ENCODE results near the gene DNAJB11.
"Not testable (repeated sequence)": the region's sequence is repeated elsewhere in the genome, so short reads cannot be mapped to it uniquely, and the experiment has no call there.

DNAJB11 gene

DNA sequence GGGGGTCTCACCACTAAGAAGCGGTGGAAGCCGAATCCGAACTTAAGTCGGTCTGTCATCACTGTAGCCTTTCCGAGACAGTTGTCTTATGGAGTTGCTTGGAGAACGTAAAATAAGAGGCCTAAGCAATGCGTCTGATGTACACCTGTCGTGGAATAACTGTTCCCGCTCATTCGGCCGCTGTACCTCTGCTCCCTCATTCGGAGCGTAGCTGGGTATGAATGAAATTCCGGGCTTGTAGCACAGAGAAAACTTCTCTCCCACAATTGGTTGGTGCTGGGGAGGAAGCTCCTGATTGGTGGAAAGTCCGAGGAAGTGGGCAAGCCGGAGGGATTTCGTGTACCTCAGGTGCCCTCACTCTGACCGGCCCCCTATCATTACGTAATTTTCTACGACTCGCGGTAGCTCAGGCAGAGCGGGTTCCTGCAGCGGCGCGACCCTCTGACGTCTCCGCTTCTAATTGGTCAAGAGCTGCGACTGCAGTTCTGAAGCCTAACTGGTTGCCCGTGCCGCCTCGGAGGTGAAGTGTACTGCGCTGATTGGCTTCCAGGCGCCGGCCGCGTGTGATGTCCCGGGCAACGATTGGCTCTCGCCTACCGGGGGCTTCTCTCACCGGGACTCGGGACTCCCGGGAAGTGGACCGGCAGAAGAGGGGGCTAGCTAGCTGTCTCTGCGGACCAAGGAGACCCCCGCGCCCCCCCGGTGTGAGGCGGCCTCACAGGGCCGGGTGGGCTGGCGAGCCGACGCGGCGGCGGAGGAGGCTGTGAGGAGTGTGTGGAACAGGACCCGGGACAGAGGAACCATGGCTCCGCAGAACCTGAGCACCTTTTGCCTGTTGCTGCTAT, at the start of gene DNAJB11:
Gene DNAJB11, plus strand, starts transcription at position 625 of the 845 bp plus-strand sequence. Its CDS starts 178 bp downstream, at position 803.
- DNase-seq = peak; percentile 95 to 98

DNA sequence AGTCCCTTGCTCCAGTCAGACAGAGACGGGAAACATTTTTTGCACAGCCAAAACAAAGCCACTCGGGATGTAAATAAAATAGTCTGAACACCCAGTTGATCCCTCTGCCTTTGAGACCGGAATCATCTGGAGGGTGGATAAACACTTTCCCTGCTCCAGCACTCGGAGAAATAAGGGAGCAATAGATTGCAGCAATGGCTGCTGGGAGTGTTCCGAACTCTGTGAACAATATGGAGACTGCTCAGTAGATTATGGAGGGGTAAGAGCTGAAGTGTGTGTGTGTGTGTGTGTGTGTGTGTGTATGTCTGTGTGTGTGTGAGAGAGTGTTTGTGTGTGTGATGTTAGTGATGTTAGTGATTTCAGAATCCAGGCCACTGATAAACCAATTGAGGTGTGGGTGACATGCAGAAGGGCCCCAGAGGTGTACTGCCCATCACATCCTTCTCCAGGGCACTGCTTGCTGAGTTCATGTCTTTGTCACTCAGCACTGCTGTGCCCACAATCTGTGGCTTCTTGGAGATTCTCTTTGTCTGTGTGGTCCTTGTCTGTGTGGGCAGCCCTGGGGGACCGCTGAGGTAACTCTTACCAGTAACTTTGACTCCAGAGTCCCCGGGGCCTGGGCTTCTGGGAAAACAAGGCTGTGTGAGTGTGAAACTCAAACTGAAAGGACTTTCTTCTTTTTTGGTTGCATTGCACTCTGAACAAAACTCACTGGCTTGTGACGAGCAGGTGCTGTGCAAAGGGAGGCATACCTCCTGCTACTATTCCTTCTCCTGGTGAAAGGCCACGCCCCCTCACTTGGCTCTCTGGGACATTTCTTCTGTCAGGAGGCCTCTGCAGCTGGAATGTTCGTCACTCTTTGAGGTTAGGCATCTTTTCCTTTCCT, 49.3 kb upstream of the DNAJB11 start:
- peak; percentile 80 to 81 for DNase-seq

DNA sequence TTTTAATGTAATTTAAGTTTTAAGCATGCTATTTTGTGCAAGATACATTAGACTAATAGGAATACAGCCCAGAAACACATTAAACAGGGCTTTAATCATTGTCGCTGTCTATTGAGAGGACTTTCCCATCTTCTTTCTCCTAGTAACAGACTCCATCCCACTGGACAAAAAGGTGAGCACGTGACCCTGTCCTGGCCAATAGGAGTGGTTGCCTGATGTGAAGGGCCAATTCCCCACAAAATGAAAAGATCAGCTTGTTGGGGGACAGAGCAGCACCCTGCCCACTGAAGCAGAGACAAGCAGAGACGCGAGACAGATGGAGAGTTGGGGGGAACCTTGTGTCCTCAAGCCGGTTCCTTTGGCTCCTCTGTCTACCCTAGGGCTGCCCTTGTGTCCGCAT, 47.5 kb upstream of the DNAJB11 start:
- DNase-seq = no peak

GRCh38 chr3:186523434-186523833, 47.1 kb upstream of the DNAJB11 start:
- no peak for DNase-seq

DNA sequence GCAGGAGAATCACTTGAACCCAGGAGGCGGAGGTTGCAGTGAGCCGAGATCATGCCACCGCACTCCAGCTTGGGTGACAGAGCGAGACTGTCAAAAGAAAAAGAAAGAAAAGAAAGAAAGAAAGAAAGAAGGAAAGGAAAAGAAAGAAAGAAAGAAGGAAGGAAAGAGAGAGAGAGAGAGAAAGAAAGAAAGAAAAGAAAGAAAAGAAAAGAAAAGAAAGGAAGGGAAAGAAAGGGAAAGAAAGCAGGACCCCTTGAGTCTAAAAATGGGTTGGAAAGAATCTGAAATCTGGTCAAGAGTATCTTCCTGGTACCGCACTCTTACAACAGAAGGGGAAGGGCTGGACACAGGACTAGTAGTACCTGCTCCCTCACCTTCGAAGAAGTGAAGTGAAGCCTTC, 45.9 kb upstream of the DNAJB11 start:
- no peak for DNase-seq

GRCh38 chr3:186525369-186526255, 44.9 kb upstream of the DNAJB11 start:
- DNase-seq = no peak

GRCh38 chr3:186526256-186526606, 44.3 kb upstream of the DNAJB11 start:
- peak in 1 of 2 experiments; percentile 15 for DNase-seq

DNA sequence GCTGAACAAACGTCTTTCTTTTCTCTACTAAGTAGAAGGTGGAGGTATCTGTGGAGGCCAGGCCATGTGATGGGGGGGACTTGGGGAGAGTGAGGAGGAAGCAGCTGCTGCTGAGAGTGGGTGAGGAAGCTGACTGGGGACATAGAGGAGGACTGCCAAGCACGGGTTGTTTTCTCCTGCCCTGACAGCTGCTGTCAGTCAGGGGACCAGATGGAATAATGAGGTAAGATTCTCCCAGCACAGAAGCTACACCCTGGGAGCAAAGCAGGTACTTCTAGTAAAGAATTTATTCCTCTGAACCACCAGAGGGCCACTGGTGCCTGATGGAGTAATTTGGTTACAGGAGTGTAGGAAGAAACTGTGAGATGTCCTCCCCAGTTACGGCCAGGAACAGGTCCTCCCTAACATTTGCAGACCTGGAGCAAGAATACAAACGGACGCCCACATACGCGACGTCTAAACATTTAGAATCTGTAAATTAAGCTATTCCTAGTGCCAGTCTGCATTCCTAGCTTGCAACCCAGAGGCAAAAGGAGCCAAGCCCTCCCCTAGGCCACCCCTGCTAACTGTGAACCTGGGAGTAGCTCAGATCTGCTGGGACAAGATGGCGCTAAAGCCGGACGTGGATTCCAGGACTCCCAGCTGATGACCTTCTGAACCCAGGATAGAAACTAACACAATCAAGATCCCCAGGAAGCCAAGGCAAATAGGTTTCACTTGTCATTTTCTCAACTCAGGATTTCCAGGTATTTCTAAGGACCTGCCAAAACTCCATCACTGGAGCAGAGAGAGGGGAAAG, 41.1 kb upstream of the DNAJB11 start:
- no peak for DNase-seq

DNA sequence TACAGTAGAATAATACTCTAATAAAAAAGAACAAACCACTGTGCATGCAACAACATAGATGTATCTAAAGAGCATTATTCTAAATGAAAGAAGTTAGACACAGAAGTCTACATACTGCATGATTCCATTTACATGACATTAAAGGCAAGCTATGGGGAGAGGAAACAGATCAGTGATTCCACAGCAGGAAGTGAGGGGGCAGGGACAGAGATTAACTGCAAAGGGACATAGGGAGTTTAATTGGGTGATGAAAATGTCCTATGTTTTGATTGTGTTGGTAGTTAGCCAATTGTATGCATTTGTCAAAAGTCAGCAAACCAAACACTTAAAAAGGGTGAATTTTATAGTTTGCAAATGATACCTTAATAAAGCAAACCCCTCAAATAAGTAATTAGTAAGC, 40.1 kb upstream of the DNAJB11 start:
- DNase-seq = no peak

DNA sequence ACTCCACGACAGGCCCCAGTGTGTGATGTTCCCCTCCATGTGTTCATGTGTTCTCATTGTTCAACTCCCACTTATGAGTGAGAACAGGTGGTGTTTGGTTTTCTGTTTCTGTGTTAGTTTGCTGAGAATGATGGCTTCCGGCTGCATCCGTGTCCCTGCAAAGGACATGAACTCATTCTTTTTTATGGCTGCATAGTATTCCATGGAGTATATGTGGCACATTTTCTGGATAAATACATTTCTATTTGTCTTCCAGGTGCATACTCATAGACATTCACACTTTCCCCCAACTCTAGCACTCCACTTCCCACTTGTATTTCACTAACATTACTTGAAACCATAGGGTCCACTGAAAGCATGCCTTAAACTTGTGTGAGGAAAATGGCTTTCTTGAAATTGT, 38.8 kb upstream of the DNAJB11 start:
- not testable (repeated sequence) for DNase-seq

GRCh38 chr3:186532598-186533072, 37.9 kb upstream of the DNAJB11 start:
- no peak for DNase-seq

- DNase-seq = peak; percentile 68 to 69
Measured at GRCh38 chr3:186534113-186534669, 36.3 kb upstream of the DNAJB11 start.

- DNase-seq = no peak
Measured at GRCh38 chr3:186536883-186537844, 33.4 kb upstream of the DNAJB11 start.

DNA sequence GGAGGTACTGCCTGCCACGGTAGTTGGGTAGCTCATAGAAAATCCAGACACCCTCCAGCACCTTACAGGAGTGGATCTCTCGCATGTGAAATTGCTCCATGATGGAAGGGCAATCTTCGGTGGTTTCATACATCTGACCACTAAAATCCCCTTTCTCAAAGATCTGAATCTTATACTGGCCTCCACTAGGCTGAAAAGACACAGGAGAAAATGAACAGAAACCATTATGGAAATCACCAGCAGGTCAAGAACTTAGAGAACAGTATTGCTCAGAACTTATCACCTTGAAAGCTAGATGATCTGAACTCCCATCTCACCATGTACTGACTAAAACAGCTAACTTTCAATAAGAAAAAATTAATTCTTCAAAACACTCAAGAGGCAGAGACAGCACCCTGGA, 31.7 kb upstream of the DNAJB11 start:
- DNase-seq = no peak

GRCh38 chr3:186540221-186540834, 30.2 kb upstream of the DNAJB11 start:
- peak; percentile 88 to 90 for DNase-seq

- DNase-seq = no peak
Measured at GRCh38 chr3:186540835-186541226, 29.7 kb upstream of the DNAJB11 start.

DNA sequence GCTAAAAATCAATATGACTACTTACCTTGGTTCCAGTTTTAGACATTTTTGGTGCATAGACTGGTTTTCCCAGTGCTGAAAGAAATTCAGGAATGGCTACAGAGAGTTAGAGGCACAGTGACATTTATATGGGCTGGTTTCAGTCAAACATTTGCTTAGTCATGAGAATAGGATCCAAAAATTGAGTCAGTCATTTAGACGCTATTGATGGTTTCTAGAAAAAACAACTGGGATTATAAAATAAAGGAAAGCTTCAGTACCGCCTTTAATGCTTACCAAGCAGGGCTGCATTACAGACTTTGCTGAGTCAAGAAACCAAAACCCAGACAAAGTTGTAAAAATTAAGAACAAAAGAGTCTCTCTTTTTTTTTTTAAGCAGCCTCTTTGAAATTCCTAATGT, 26.2 kb upstream of the DNAJB11 start, which contains the start of gene CRYGS:
Gene CRYGS, minus strand, starts transcription at position 100 of the 400 bp plus-strand sequence. Its CDS starts 54 bp downstream, at position 46.
- no peak for DNase-seq

DNA sequence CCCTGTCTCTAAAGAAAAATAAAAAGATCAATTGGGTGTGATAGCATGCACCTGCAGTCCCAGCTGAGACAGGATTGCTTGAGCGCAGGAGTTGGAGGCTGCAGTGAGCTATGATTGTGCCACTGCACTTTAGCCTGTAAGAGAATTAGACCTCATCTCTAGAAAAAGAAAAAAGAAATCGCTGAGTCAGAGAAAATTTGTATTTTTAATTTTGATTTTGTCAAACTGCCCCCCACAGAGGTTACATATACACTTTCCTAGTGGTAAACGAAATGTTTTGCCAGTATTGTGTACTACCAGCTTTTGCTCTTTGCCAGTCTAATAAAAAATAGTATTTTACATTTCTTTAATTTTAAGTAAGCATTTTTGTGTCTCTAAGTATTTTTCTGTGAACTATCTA, 21.0 kb upstream of the DNAJB11 start:
- no peak for DNase-seq

- no peak for DNase-seq
Measured at GRCh38 chr3:186551387-186551786, 19.1 kb upstream of the DNAJB11 start.
